HepG2 (cell line): Measurements from ENCODE around the gene NREP. TPM values are rescaled to one million over a fixed set of nuclear protein-coding genes. Genes with fewer than 3 reads are reported as not detected.
A peak's percentile ranks its signal among the peaks of the same experiment; 100 is the strongest.

Experiments used
- ATAC-seq: fragments of 200-7000 bp; cut with Tn5 transposase; 3 replicates; pipeline ENCODE4 v1.9.1; 2020; ENCODE audit warnings: mild to moderate bottlenecking, moderate library complexity
- BruUV-seq: library from RNA; stranded (reverse); fragments of 400-500 nt; replicated peaks from 2 replicates; lab custom pipeline; 2021; lab: Mats Ljungman, UMichigan
- CTCF ChIA-PET: fragments of 300-600 bp; formaldehyde crosslinking; extraction: SDS; loops from one replicate; lab custom pipeline; 2021; ENCODE audit warnings: low total read pairs, inconsistent platforms, low intra/inter-chr PET ratio; lab: Yijun Ruan, JAX
- POLR2A ChIA-PET: fragments of 350-600 bp; sonication (Branson Sonifier 250); formaldehyde crosslinking; loops from one replicate; lab custom pipeline; 2020; ENCODE audit warnings: antibody characterized with exemption, inconsistent platforms; lab: Yijun Ruan, JAX
- DNase-seq: peaks from one replicate; pipeline ENCODE4 v3.0.0-alpha.2; 2015; ENCODE audit warnings: low spot score
- FAIRE-seq: peaks from 3 replicates; lab custom pipeline; 2011; peaks lifted over from hg19 to GRCh38; lab: Jason Lieb, UNC
- H2AFZ ChIP-seq: one replicate; pipeline ENCODE4 v1.6.1; 2011; ENCODE audit warnings: low read length, inconsistent platforms
- H3K27ac ChIP-seq: fragments of 300-600 bp; 3 replicates; pipeline ENCODE4 v1.8.0; 2011; ENCODE audit warnings: mixed run types, mild to moderate bottlenecking, mixed read lengths, low read length, inconsistent platforms; ENCODE audit not compliant: insufficient read depth; ENCODE audit errors: extremely low read length
- H3K27me3 ChIP-seq, 2 experiments: fragments of 200-600 bp in 1 of 2; 2 replicates in 1 of 2; 3 replicates in 1 of 2; pipeline versions ENCODE4 v1.6.0 to v1.8.0; 2011; ENCODE audit warnings: low read length in 2 of 2, mild to moderate bottlenecking in 2 of 2, moderate library complexity in 2 of 2, inconsistent platforms in 1 of 2; ENCODE audit not compliant: insufficient read depth in 2 of 2, control insufficient read depth in 1 of 2
- H3K36me3 ChIP-seq, 2 experiments: fragments of 200-600 bp in 1 of 2; replicated peaks in 1 of 2; 2 replicates in 1 of 2; 3 replicates in 1 of 2; pipeline versions ENCODE4 v1.5.1 to v1.8.0; 2011; ENCODE audit warnings: low read length in 2 of 2, inconsistent platforms in 1 of 2; ENCODE audit not compliant: insufficient read depth in 2 of 2, control insufficient read depth in 1 of 2
- H3K4me1 ChIP-seq: 2 replicates; pipeline ENCODE4 v1.5.1; 2012; ENCODE audit warnings: low read length, inconsistent platforms; ENCODE audit not compliant: insufficient read depth
- H3K4me2 ChIP-seq: 2 replicates; pipeline ENCODE4 v1.6.0; 2011; ENCODE audit warnings: low read depth, low read length, inconsistent platforms
- H3K4me3 ChIP-seq, 3 experiments: fragments of 200-600 bp in 1 of 3; sonication (generic), shearing (Covaris generic) in 1 of 3; replicated peaks in 1 of 3; 2 replicates each; pipeline ENCODE4 v1.5.1; 2011 to 2016; ENCODE audit warnings: low read length in 3 of 3, inconsistent platforms in 2 of 3, low read depth in 2 of 3, mild to moderate bottlenecking in 2 of 3, control low read depth in 1 of 3, mixed read lengths in 1 of 3; ENCODE audit not compliant: insufficient read depth in 1 of 3
- H3K79me2 ChIP-seq: one replicate; pipeline ENCODE4 v1.6.1; 2011; ENCODE audit warnings: low read length, inconsistent platforms; ENCODE audit not compliant: insufficient read depth
- H3K9ac ChIP-seq: 2 replicates; pipeline ENCODE4 v1.6.0; 2011; ENCODE audit warnings: mild to moderate bottlenecking, low read depth, low read length, inconsistent platforms; ENCODE audit not compliant: insufficient read depth
- H3K9me3 ChIP-seq: 2 replicates; pipeline ENCODE4 v1.5.1; 2012; ENCODE audit warnings: mild to moderate bottlenecking, low read length
- H4K20me1 ChIP-seq: 2 replicates; pipeline ENCODE4 v1.6.0; 2011; ENCODE audit warnings: inconsistent platforms, mild to moderate bottlenecking, low read length, moderate library complexity; ENCODE audit not compliant: insufficient read depth
- ATF7 ChIP-seq, 2 experiments: fragments of 450-650 bp in 1 of 2; sonication (generic) in 1 of 2; formaldehyde crosslinking in 1 of 2; IDR thresholded peaks; 2 replicates each; pipeline versions ENCODE4 v1.4.0 to v1.6.1; 2016 to 2020; ENCODE audit warnings: antibody characterized with exemption in 1 of 2, mild to moderate bottlenecking in 1 of 2, missing genetic modification reagents in 1 of 2
- CREB1 ChIP-seq, 2 experiments: fragments of 450-650 bp in 1 of 2; IDR thresholded peaks; 2 replicates each; pipeline ENCODE4 v1.6.1; 2016 to 2017; ENCODE audit warnings: control low read depth in 1 of 2, mild to moderate bottlenecking in 1 of 2, missing compliant biosample characterization in 1 of 2, missing genetic modification characterization in 1 of 2
- JUND ChIP-seq: sonication (generic); formaldehyde crosslinking; IDR thresholded peaks from 2 replicates; pipeline ENCODE4 v1.8.0; 2022; ENCODE audit warnings: mild to moderate bottlenecking, missing genetic modification reagents
- NAIF1 ChIP-seq: sonication (generic); formaldehyde crosslinking; IDR thresholded peaks from 2 replicates; pipeline ENCODE4 v1.5.0; 2020; ENCODE audit warnings: mild to moderate bottlenecking, missing genetic modification reagents, borderline replicate concordance
- RARG ChIP-seq: sonication (generic); formaldehyde crosslinking; IDR thresholded peaks from 2 replicates; pipeline ENCODE4 v1.4.0; 2020; ENCODE audit warnings: low read depth, mild to moderate bottlenecking, missing genetic modification reagents
- ZFP62 ChIP-seq: sonication (generic); formaldehyde crosslinking; IDR thresholded peaks from 2 replicates; pipeline ENCODE4 v1.4.0; 2020; ENCODE audit warnings: missing genetic modification reagents
- ZNF619 ChIP-seq: sonication (generic); formaldehyde crosslinking; IDR thresholded peaks from 2 replicates; pipeline ENCODE4 v1.4.0; 2020; ENCODE audit warnings: mild to moderate bottlenecking, missing genetic modification reagents
- WGBS: methylation state at CpG from one replicate; pipeline ENCODE4 v1.1.6; 2017; ENCODE audit warnings: low lambda C conversion rate; 5-methylcytosine and 5-hydroxymethylcytosine counted together
- in situ Hi-C: cut with HindIII; loops from 2 replicates; pipeline ENCODE4 v1.10.0; 2017; ENCODE audit warnings: low pct_unique_long_range_greater_than_20kb; ENCODE audit not compliant: extremely low pct_ligation_motif_present
- intact Hi-C: fragments of 100-400 bp; cut with micrococcal nuclease; formaldehyde crosslinking; loops from one replicate; pipeline ENCODE4 v1.10.0; 2022; ENCODE audit not compliant: unreplicated experiment
- polyA plus RNA-seq, 8 experiments: library from polyadenylated mRNA; depleted of rRNA in 3 of 8; stranded (reverse) in 7 of 8; unstranded in 1 of 8; fragments of >200 nt; fragmentation: Illumina TruSeq in 4 of 8; extraction: Trizol in 4 of 8; gene quantifications; 2 replicates each; pipeline versions ENCODE4 v1.2.1 to v1.2.3, GENCODE V29; 2011 to 2016; ENCODE audit warnings: low read depth in 4 of 8, missing spikeins in 1 of 8, mixed read lengths in 1 of 8; ENCODE audit not compliant: insufficient read depth in 1 of 8
- total RNA-seq, 5 experiments: library from RNA; depleted of rRNA; stranded (reverse); fragments of >200 nt; fragmentation: Illumina TruSeq; extraction: Trizol; gene quantifications; 2 replicates each; pipeline ENCODE4 v1.2.3, GENCODE V29; 2016; ENCODE audit warnings: low read depth in 1 of 5
- TF ChIP-seq, protein P1 (sequence below): sonication (generic); formaldehyde crosslinking; IDR thresholded peaks from 2 replicates; pipeline ENCODE4 v1.4.0; 2020; ENCODE audit warnings: mild to moderate bottlenecking, missing genetic modification reagents
- TF ChIP-seq, protein P2 (sequence below): IDR thresholded peaks from 2 replicates; pipeline ENCODE4 v1.6.1; 2018; ENCODE audit warnings: missing genetic modification reagents

The NREP gene
- total and polyA plus RNA-seq, 2 of the 13 experiments (the other 11 are each of a cell fraction or from before 2014, with no cell fraction given): 40.5 to 102 TPM

DNA sequence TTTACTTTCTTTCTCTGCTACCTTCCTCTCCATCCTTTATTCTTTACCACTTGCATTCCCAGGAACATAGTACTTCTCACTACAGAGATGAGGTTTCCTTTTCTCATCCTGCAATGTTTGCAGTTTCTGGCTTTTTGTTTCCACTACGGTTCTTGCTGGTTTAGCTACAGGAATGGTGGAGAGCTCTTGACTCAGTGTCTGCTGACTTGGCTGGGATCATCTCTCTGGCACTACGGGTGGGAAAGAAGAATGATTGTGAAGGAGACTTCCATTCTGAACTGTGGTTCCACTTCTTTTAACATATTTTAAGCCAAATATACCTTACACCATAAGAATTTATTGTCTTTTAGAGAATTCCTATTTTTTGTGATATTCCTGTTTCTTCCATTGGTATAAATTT is 65.1 kb downstream of the NREP start (continued):
- no peak for TF ChIP-seq NAIF1
- TF ChIP-seq ZNF619 (CRISPR knock-in tag): no peak
- TF ChIP-seq, protein P1, sequence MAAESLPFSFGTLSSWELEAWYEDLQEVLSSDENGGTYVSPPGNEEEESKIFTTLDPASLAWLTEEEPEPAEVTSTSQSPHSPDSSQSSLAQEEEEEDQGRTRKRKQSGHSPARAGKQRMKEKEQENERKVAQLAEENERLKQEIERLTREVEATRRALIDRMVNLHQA (CRISPR knock-in tag): no peak
- no peak for TF ChIP-seq ZFP62 (CRISPR knock-in tag)
- TF ChIP-seq, all 625 proteins: peak for 0

DNA sequence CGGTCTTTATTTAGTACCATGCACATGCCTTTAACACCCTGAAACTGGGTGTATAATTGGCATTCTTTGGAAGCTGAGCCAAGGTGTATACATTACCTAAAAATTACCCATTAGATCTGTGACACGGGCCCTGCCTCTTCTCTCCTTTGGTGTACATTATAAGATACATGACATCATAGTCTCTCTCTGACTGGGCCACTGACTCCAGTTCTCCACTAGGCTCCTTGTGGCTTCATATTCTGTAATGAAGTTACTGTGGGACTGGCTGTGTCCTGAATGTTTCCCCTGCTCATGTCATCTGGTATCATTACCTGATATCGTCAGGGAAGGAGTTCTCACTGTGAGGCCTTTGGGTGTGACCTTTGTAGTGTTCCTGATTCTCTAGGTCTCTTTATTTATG is 65.5 kb downstream of the NREP start:
- no peak overlapping the region for H3K27ac ChIP-seq
- no peak overlapping the region for H3K4me3 ChIP-seq
- no peaks in the 10 kb centered on the region for H4K20me1 ChIP-seq
- peak; percentile 21; the same call in 1 of the 2 replicates for TF ChIP-seq ATF7 (IDR thresholded peaks at IDR 0.05)
- no peak for TF ChIP-seq ATF7 (CRISPR knock-in tag; IDR thresholded peaks at IDR 0.05)
- 0 out of 2 replicates have a peak, but pooled peaks have one; percentile 23 for TF ChIP-seq CREB1 (IDR thresholded peaks at IDR 0.05)
- no peak for TF ChIP-seq CREB1 (CRISPR knock-in tag; IDR thresholded peaks at IDR 0.05)
- TF ChIP-seq JUND (CRISPR knock-in tag): no peak
- TF ChIP-seq RARG (CRISPR knock-in tag): no peak
- TF ChIP-seq, protein P2, sequence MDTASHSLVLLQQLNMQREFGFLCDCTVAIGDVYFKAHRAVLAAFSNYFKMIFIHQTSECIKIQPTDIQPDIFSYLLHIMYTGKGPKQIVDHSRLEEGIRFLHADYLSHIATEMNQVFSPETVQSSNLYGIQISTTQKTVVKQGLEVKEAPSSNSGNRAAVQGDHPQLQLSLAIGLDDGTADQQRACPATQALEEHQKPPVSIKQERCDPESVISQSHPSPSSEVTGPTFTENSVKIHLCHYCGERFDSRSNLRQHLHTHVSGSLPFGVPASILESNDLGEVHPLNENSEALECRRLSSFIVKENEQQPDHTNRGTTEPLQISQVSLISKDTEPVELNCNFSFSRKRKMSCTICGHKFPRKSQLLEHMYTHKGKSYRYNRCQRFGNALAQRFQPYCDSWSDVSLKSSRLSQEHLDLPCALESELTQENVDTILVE (CRISPR knock-in tag): no peak
- WGBS: 28% methylated on average over 3 of the region's 3 CpGs
- H3K27me3 ChIP-seq: no peaks in the 10 kb centered on the region
- FAIRE-seq: no peak
- no peak for ATAC-seq
- H3K79me2 ChIP-seq: no peaks in the 10 kb centered on the region
- intact Hi-C loops: no loop called here
- DNase-seq: no peak
- CTCF ChIA-PET: no interaction called here
- no peak overlapping the region for H2AFZ ChIP-seq
- in situ Hi-C loops: no loop called here
- no peak overlapping the region for H3K4me2 ChIP-seq
- BruUV-seq: no TSS peak
- H3K4me1 ChIP-seq: no peaks in the 10 kb centered on the region
- no peak overlapping the region for H3K9ac ChIP-seq
- H3K9me3 ChIP-seq: no peaks in the 10 kb centered on the region
- POLR2A ChIA-PET: no interaction called here
- no peaks in the 10 kb centered on the region for H3K36me3 ChIP-seq
